Peyer's patch (tissue), 4 donors: Measurements from ENCODE around the gene SAMD11. TPM values are rescaled to one million over a fixed set of nuclear protein-coding genes. Genes with fewer than 3 reads are reported as not detected.

Source experiments
- DNase-seq, 3 donors: peaks; one replicate each; pipeline ENCODE4 v3.0.0-alpha.2; 2017 to 2019
- H3K27ac ChIP-seq, 4 donors: fragments of 200-600 bp; sonication (generic); one replicate each; pipeline ENCODE4 v1.5.1; 2016 to 2019
- H3K27me3 ChIP-seq, 2 donors: fragments of 200-600 bp; sonication (generic); one replicate each; pipeline ENCODE4 v1.5.1; 2019
- H3K36me3 ChIP-seq, 3 donors: fragments of 200-600 bp; sonication (generic); one replicate each; pipeline ENCODE4 v1.5.1; 2016 to 2019
- H3K4me1 ChIP-seq, 4 donors: fragments of 200-600 bp; sonication (generic); one replicate each; pipeline ENCODE4 v1.5.1; 2016 to 2019
- H3K4me3 ChIP-seq, 4 donors: fragments of 200-600 bp; sonication (generic); 1 replicate in 3 of 4; 2 replicates in 1 of 4; pipeline ENCODE4 v1.5.1; 2016 to 2019; ENCODE audit warnings: mild to moderate bottlenecking in 1 of 4
- H3K9me3 ChIP-seq, 4 donors: fragments of 200-600 bp; sonication (generic); one replicate each; pipeline ENCODE4 v1.5.1; 2016 to 2019; ENCODE audit warnings: mild to moderate bottlenecking in 1 of 4
- CTCF ChIP-seq, 6 experiments: fragments of 450-650 bp in 4 of 6; fragments of 200-600 bp in 2 of 6; sonication (generic) in 1 of 6; IDR thresholded peaks; one replicate each; pipeline ENCODE4 v1.5.1; 2017 to 2019; ENCODE audit warnings: antibody characterized with exemption in 6 of 6, mild to moderate bottlenecking in 3 of 6, moderate library complexity in 1 of 6
- POLR2A ChIP-seq, 2 donors: fragments of 450-650 bp; IDR thresholded peaks; one replicate each; pipeline ENCODE4 v1.5.1; 2017; ENCODE audit warnings: antibody characterized with exemption in 2 of 2, mild to moderate bottlenecking in 2 of 2, moderate library complexity in 2 of 2
- total RNA-seq, 4 donors: library from RNA; depleted of rRNA; stranded (reverse); fragments of >200 nt; gene quantifications; one replicate each; pipeline ENCODE4 v1.1.0, GENCODE V29; 2016

Gene SAMD11
- total RNA-seq, 4 donors from 2014 or later: 1.1 to 5.0 (median 2.2) TPM

- TF ChIP-seq POLR2A (IDR thresholded peaks at IDR 0.05): no peak
- no peak for TF ChIP-seq CTCF (IDR thresholded peaks at IDR 0.05)
- H3K27me3 ChIP-seq: no peaks in the 10 kb centered on the region
- no peak for DNase-seq
- H3K36me3 ChIP-seq: peaks cover 0 to 96% (median 0%) of the 10 kb centered on the region in 3 donors
- no peaks in the 10 kb centered on the region for H3K4me1 ChIP-seq
- no peak overlapping the region for H3K27ac ChIP-seq
- no peaks in the 10 kb centered on the region for H3K9me3 ChIP-seq
- H3K4me3 ChIP-seq: no peak overlapping the region
Measured at GRCh38 chr1:950881-951280, 27.2 kb downstream of the SAMD11 start.

- Histone ChIP-seq H3K27ac (no peak overlapping the region), H3K9me3 (no peaks in the 10 kb centered on the region), H3K36me3 (peaks cover 0 to 96% (median 0%) of the 10 kb centered on the region in 3 donors), H3K27me3 (no peaks in the 10 kb centered on the region), H3K4me3 (no peak overlapping the region), H3K4me1 (no peaks in the 10 kb centered on the region)
- no peak for DNase-seq
- TF ChIP-seq CTCF (IDR thresholded peaks at IDR 0.05) (peak in 1 of 6 experiments; percentile 6), POLR2A (IDR thresholded peaks at IDR 0.05) (no peak)
Measured at GRCh38 chr1:951364-951763, 27.6 kb downstream of the SAMD11 start.

DNA sequence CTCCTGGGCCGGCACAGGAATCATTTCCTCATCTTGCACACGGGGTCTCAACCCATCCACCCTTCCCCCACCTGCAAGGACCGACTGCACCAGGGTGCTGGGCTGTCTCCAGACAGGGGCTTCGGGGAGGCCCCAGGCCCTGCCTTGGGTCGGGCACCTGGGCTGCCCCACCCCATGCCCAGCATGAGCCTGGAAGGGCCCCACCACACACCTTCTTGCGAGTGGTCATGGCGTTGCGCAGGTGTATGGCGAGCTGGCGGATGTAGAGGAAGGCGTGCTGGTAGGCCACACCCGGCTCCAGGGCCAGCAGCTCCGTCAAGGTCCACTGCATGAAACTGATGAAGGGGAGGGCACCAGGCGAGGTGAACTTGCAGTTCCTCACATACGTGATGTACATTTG is 28.5 kb downstream of the SAMD11 start:
- DNase-seq: no peak
- Histone ChIP-seq H3K27ac (no peak overlapping the region), H3K27me3 (no peaks in the 10 kb centered on the region), H3K9me3 (no peaks in the 10 kb centered on the region), H3K4me1 (peaks cover 0 to 4% (median 0%) of the 10 kb centered on the region in 4 donors), H3K36me3 (peaks cover 0 to 95% (median 0%) of the 10 kb centered on the region in 3 donors), H3K4me3 (no peak overlapping the region)
- TF ChIP-seq POLR2A (IDR thresholded peaks at IDR 0.05) (no peak), CTCF (IDR thresholded peaks at IDR 0.05) (no peak)

- TF ChIP-seq POLR2A (IDR thresholded peaks at IDR 0.05) (no peak), CTCF (IDR thresholded peaks at IDR 0.05) (no peak)
- H3K27me3 ChIP-seq: no peaks in the 10 kb centered on the region
- H3K4me1 ChIP-seq: peaks cover 0 to 8% (median 2%) of the 10 kb centered on the region in 4 donors
- H3K4me3 ChIP-seq: no peak overlapping the region
- H3K36me3 ChIP-seq: peaks cover 0 to 91% (median 0%) of the 10 kb centered on the region in 3 donors
- no peak overlapping the region for H3K27ac ChIP-seq
- DNase-seq: no peak
- H3K9me3 ChIP-seq: no peaks in the 10 kb centered on the region
Measured at GRCh38 chr1:952603-953002, 28.9 kb downstream of the SAMD11 start.

DNA sequence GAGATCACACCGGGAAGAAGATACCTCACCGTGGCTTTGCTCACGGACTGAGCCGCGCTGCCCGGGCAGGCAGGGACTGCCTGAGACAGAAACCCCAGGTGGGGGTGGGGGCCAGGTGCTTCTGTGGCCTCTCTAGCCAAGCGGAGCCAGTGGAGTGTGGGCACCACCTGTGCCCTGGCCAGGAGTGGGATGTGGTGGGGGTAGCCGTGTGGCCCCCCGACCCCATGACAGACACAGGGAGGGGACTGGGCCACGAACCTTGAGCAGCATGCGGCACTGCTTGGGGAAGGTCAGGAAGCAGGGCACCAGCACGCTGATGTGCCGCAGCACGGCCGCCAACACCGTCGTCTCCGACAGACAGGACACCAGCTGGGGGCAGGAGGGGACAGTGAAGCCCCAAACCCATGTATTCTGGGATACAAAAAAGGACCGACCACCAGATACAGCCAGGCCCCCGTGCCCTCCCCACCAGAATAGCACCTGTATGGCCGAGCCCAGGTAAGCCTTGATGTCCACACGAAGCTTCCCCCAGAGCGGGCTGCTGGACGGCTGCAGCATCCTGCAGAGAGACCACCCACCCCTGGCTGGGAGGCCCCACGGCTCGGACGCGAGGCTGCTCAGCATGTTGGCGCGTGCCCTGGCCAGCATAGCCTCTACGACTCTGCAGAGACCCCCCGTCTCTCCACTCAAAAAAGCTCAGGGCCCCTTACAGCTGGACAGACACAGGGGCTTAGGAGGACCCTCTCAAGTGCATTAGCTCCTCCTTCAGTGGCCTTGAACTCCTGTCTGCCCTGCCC is 30.0 kb downstream of the SAMD11 start:
- Histone ChIP-seq H3K4me1 (peaks cover 0 to 18% (median 11%) of the 10 kb centered on the region in 4 donors), H3K9me3 (no peaks in the 10 kb centered on the region), H3K4me3 (no peak overlapping the region), H3K27me3 (no peaks in the 10 kb centered on the region), H3K36me3 (peaks cover 0 to 80% (median 0%) of the 10 kb centered on the region in 3 donors), H3K27ac (no peak overlapping the region)
- no peak for DNase-seq
- TF ChIP-seq POLR2A (IDR thresholded peaks at IDR 0.05) (no peak), CTCF (IDR thresholded peaks at IDR 0.05) (no peak)
